Femur (tissue), 1 donor: ENCODE data around the gene CENPP.

Experiments used
- DNase-seq: peaks from one replicate; pipeline ENCODE4 v3.0.0-alpha.2; 2017

CENPP gene

DNA sequence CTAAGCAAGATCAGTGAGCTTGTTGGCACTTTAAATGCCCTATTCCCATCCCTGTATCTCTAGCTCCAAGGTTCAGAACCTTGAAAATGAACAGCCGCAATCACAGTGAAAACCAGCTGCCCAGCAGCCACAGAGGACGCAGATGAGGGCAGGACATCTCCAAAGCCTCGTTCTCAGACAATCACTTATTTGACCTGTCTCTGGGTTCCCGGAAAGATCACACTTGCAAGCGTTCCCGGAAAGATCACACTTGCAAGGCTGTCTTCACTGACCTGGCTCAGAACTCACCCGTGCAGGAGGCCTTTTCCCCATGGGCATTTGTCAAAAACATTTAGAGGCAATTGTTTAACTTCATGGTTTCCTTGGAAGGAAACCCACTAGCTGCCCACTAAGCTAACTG is 318.5 kb downstream of the CENPP start:
- DNase-seq, result no peak

- DNase-seq, result no peak
Measured at GRCh38 chr9:92645041-92645440, 319.3 kb downstream of the CENPP start.

DNA sequence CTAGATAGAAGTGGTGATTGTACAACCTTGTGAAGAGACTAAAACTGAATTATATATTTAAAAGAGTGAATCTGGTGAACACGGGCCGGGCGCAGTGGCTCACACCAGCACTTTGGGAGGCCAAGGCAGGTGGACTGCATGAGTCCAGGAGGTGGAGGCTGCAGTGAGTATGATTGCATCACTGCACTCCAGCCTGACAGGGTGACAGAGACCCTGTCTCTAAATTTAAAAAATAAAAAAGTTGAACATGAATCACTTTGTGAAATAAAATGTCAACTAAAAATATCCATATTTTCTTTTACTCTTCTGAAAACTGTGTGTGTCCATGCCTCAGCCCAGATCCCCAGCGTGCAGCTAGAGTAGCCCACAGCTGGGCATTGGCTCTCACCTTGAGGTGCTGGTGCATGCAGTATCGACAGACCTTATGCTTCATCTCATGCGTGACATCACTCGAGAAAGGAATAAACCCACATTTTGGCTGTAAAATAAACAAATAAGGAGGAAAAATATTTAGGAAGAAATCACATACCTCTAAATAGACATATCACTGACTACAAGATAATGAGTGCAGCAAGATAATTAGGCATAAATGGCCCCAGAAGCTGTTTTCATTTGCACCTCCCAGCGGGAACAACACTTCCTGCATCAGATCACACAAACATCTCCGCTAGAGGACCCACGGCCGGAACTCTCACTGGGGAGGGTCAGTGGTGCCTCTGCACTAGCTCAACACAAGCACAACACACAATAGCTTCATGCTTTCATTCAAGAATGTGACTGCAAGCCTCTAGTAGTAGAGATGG is 322.1 kb downstream of the CENPP start:
- no peak for DNase-seq

GRCh38 chr9:92648474-92648971 is 322.8 kb downstream of the CENPP start:
- no peak for DNase-seq

DNA sequence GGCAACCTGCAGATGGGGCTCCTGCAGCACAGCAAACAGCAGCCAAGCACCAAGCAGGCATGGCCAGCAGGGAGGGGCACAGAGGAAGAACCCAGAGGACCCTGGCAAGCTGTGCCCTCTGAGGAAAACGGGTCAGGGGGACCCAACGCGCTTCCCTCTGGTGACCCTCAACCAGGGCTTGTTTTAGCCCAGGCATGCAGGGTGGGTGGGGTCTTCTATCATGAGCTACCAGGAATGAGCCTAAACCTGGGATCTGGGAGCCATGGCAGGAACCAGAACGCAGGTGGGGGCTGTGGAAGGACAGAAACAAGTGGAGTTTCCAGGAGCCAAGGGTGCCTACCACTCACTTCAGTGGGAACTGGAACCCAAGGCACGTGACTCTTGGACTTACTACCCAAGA is 323.3 kb downstream of the CENPP start:
- no peak for DNase-seq

- no peak for DNase-seq
Measured at GRCh38 chr9:92650296-92650695, 324.5 kb downstream of the CENPP start.

- no peak for DNase-seq
Measured at GRCh38 chr9:92650839-92651621, 325.3 kb downstream of the CENPP start.

GRCh38 chr9:92652461-92652860 is 326.7 kb downstream of the CENPP start:
- no peak for DNase-seq

GRCh38 chr9:92654481-92655301 is 328.9 kb downstream of the CENPP start:
- DNase-seq, result no peak

DNA sequence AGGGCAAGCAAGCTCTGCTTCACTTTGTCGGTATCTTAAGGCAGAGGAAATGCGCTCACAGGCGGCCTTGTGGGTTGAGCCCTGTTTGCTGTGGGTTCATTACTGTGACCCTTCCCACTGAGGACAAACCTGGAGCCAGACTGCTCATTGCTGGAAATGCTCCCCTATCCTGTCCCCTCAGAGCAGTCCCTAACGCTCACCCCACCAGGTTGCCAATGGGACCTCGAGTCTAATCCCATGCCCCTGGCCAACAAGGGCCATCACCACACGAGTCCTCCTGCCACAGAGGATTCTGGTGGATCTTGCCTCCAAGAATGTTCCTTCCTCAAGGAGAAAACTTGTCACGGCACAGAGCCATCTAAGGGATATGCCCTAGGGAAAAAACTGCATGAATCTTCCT is 329.6 kb downstream of the CENPP start:
- no peak for DNase-seq

DNA sequence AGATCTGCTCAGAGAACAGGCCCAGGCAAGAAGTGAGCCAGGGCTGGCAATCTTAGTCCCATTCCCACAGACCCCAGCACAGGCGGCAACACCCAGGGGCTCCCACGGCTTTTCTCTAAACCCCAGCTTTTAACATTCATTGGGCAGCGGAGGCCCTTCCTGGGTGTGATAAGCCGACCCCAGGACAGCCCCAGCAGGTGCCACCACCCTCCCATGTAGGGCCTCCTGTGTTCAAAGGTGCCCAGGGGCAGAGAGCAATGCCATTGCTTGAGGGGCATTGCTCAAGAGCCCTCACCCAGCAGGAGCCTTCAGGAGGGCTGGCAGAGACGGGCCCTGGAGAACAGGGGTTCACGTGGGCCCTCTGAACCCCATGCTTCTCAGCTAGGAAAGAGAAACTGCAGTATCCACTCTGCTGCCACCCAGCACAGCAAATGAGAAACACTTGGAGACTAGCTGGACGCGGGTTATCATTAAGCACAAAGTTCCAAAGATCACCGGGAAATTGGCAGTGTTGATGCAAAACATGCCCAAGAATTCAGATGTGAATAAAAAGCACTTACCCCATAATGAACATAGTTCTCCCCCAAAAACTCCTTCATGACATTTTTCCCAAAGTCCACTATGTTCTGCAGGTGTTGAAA is 330.3 kb downstream of the CENPP start:
- DNase-seq, result no peak

DNA sequence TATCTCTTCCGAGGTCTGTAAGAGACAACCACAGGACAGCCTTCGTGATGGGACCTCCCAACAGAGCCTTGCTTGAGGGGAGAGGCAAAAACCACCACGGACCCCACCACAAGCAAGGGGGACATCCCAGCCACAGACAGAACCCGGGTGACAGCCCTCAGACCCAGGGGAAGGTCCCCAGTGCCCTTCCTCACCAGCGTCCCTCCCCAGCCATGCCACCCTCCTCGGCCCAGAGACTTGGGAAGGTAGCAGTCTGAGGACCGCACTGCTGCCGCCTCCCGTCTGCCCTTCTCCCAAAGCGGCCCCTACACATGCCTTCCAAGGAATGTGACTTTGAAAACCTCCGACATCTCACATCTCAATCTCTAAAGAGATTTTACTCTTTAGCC is 330.8 kb downstream of the CENPP start:
- DNase-seq, result no peak

- no peak for DNase-seq
Measured at GRCh38 chr9:92657296-92658094, 331.7 kb downstream of the CENPP start.

DNA sequence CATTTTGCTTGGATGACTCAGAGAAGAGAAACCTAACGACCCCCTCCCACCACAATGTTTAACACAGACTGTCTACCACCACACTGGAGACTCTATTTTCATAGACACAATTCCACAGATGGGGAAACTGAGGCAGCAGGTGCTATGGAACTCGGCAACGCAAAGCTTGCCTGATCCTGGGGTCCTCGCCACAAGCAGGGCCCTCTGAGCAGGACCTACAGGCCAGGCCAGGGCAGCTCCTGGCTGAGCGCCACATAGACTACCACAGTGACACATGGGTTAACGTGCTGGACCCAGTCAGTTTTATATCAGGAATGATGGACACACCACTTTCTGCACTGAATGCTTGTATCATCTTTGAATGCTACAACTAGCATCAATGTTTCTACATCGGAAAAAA is 332.4 kb downstream of the CENPP start:
- no peak for DNase-seq

DNA sequence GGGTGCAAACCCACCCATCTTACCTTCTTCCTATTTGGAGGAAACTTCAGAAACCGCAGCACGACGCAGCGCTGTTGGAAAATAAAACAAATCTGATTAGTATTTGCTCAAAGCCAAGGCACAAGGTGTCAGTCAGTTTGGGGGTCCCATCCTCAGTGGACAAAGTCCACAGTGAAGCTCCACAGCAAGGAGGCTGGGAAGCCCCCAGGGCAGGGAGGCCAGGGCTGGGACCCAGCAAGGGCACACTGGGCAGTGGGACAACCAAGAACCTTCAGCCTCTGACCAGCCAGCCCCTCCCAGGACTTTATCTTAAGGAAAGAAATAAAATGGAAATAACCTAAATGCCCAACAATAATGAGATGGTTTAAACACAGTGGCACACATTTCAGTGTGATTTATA is 332.9 kb downstream of the CENPP start:
- no peak for DNase-seq

DNA sequence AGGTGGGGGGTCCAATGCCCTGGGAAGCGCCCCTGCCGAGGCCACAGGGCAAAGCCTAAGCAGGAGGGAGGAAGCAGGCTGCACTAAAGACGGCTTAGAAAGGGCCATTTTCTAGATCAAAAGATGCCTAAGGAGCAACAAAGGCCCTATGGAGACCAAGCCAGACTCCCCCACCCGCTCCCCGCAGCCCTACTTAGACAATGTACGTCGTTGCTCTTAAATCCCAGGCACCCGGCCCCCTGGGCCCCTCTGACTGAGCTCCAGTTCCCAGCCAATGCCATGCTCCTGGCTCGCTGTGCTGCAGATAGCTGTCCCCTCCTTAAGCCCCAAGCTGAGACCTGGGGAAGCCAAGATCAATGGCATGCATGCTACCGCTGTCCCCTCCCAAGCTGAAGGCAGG is 333.8 kb downstream of the CENPP start:
- DNase-seq, result no peak

DNA sequence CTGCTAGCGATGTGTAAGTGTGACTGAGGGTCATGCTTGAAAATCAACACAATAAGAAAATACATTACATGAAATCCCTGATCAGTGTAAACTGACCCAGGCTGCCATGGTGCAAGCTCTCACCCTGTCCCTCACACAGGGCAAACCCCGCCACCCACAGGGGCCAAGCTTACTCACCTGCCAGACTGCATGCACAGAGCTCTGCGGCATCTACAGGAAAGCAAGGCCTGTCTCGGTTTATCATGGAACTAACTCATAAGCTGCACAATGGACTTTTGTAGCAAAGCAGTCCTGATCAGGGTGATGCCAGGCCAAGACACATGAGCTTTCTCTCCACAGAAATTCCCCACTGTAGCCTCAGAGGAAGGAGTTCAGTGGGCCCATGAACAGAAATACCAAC is 334.5 kb downstream of the CENPP start:
- DNase-seq, result no peak

- no peak for DNase-seq
Measured at GRCh38 chr9:92661127-92661526, 335.4 kb downstream of the CENPP start.

DNA sequence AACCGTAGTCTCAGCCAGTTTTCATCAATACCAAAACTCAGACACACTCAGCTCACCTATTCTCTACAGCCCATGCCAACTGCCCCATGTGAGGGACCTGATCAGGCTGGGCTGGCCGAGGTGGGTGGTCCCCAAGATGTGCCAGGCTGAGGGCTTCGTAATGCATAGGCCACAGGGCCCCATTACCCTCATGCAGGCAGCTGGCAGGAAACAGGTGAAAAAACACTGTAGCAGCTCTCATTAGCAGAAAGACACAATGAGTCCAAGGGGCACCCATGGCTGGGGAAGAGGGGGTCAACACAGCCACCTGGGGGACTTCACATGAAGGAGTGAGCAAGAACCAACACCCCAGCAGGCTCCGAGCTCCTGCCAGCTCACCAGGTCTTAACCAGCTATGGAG is 336.0 kb downstream of the CENPP start:
- no peak for DNase-seq

GRCh38 chr9:92663126-92663525 is 337.4 kb downstream of the CENPP start:
- no peak for DNase-seq

GRCh38 chr9:92663951-92664350 is 338.2 kb downstream of the CENPP start:
- no peak for DNase-seq
